Activated CD8-positive, alpha-beta memory T cell treated with anti-CD3 and anti-CD28 coated beads, Interleukin-2, amount 10 ng/mL, durations not matched to agents 7 days and 5 days (primary cell): ENCODE results near the gene TINAG. TPM values are rescaled to one million over a fixed set of nuclear protein-coding genes. Genes with fewer than 3 reads are reported as not detected.
"Not testable (repeated sequence)": the region's sequence is repeated elsewhere in the genome, so short reads cannot be mapped to it uniquely, and the experiment has no call there.

ENCODE experiments used
- ATAC-seq: fragments of 150-1000 bp; cut with Tn5 transposase; one replicate; pipeline ENCODE4 v1.10.0; 2021; ENCODE audit warnings: moderate library complexity
- CTCF ChIA-PET: fragments of 350-600 bp; sonication (Branson Sonifier 250); formaldehyde crosslinking; loops from one replicate; lab custom pipeline; 2021; ENCODE audit warnings: antibody characterized with exemption; lab: Charles Lee
- DNase-seq: peaks from one replicate; pipeline ENCODE4 v3.0.0-alpha.2; 2020
- H3K27ac Mint-ChIP-seq: one replicate; pipeline ENCODE4 v1.8.0; 2021; ENCODE audit warnings: mild to moderate bottlenecking, mixed read lengths
- H3K27me3 Mint-ChIP-seq: one replicate; pipeline ENCODE4 v1.8.0; 2021; ENCODE audit warnings: mixed read lengths
- H3K36me3 Mint-ChIP-seq: one replicate; pipeline ENCODE4 v1.8.0; 2021; ENCODE audit warnings: mild to moderate bottlenecking, mixed read lengths
- H3K4me1 Mint-ChIP-seq: one replicate; pipeline ENCODE4 v1.8.0; 2021; ENCODE audit warnings: mixed read lengths
- H3K4me3 Mint-ChIP-seq: one replicate; pipeline ENCODE4 v1.8.0; 2021; ENCODE audit warnings: mild to moderate bottlenecking, moderate library complexity, mixed read lengths
- H3K9me3 Mint-ChIP-seq: one replicate; pipeline ENCODE4 v1.8.0; 2022; ENCODE audit warnings: low read depth, mixed read lengths
- total RNA-seq, 2 experiments: library from RNA; stranded (reverse); gene quantifications; one replicate each; pipeline ENCODE4 v1.2.3, GENCODE V29; 2021

Gene TINAG
- total RNA-seq, 2 experiments from 2014 or later: not detected

- H3K27ac Mint-ChIP-seq: no peak overlapping the region
- H3K27me3 Mint-ChIP-seq: no peaks in the 10 kb centered on the region
- H3K9me3 Mint-ChIP-seq: peaks cover 3% of the 10 kb centered on the region
- no peak overlapping the region for H3K4me3 Mint-ChIP-seq
- ATAC-seq (no peak), DNase-seq (no peak)
- no peaks in the 10 kb centered on the region for H3K36me3 Mint-ChIP-seq
- no peaks in the 10 kb centered on the region for H3K4me1 Mint-ChIP-seq
- CTCF ChIA-PET: no interaction called here
Measured at GRCh38 chr6:54288474-54288873, 19.8 kb upstream of the TINAG start.

- ATAC-seq (no peak), DNase-seq (no peak)
- Mint-ChIP-seq H3K27me3 (no peaks in the 10 kb centered on the region), H3K9me3 (peaks cover 3% of the 10 kb centered on the region), H3K4me1 (no peaks in the 10 kb centered on the region), H3K27ac (no peak overlapping the region), H3K4me3 (no peak overlapping the region), H3K36me3 (no peaks in the 10 kb centered on the region)
- CTCF ChIA-PET: no interaction called here
Measured at GRCh38 chr6:54289426-54289825, 18.8 kb upstream of the TINAG start.

- Mint-ChIP-seq H3K27me3 (no peaks in the 10 kb centered on the region), H3K27ac (no peak overlapping the region), H3K9me3 (peaks cover 3% of the 10 kb centered on the region), H3K4me3 (no peak overlapping the region), H3K36me3 (no peaks in the 10 kb centered on the region), H3K4me1 (no peaks in the 10 kb centered on the region)
- no peak for DNase-seq
- CTCF ChIA-PET: no interaction called here
- ATAC-seq: no peak
Measured at GRCh38 chr6:54291146-54291545, 17.1 kb upstream of the TINAG start.

- Mint-ChIP-seq H3K9me3 (peaks cover 3% of the 10 kb centered on the region), H3K36me3 (no peaks in the 10 kb centered on the region), H3K27ac (no peak overlapping the region), H3K27me3 (no peaks in the 10 kb centered on the region), H3K4me3 (no peak overlapping the region), H3K4me1 (no peaks in the 10 kb centered on the region)
- CTCF ChIA-PET: no interaction called here
- no peak for ATAC-seq
- DNase-seq: no peak
Measured at GRCh38 chr6:54291738-54292137, 16.5 kb upstream of the TINAG start.

GRCh38 chr6:54294965-54295532, 13.2 kb upstream of the TINAG start:
- H3K4me1 Mint-ChIP-seq: no peaks in the 10 kb centered on the region

GRCh38 chr6:54299542-54300269, 8.5 kb upstream of the TINAG start:
- no peaks in the 10 kb centered on the region for H3K27me3 Mint-ChIP-seq
- DNase-seq (no peak), ATAC-seq (no peak)
- no peaks in the 10 kb centered on the region for H3K36me3 Mint-ChIP-seq
- no peak overlapping the region for H3K27ac Mint-ChIP-seq
- no peak overlapping the region for H3K4me3 Mint-ChIP-seq
- no peaks in the 10 kb centered on the region for H3K4me1 Mint-ChIP-seq
- H3K9me3 Mint-ChIP-seq: peaks cover 4% of the 10 kb centered on the region
- CTCF ChIA-PET: no interaction called here

More at GRCh38 chr6:54294965-54295532, 13.2 kb upstream of the TINAG start:
- Mint-ChIP-seq H3K36me3 (no peaks in the 10 kb centered on the region), H3K27me3 (no peaks in the 10 kb centered on the region), H3K9me3 (peaks cover 3% of the 10 kb centered on the region), H3K27ac (no peak overlapping the region), H3K4me3 (no peak overlapping the region)
- DNase-seq (no peak), ATAC-seq (no peak)
- CTCF ChIA-PET: no interaction called here

GRCh38 chr6:54301770-54302169, 6.5 kb upstream of the TINAG start:
- no peaks in the 10 kb centered on the region for H3K36me3 Mint-ChIP-seq
- H3K4me3 Mint-ChIP-seq: no peak overlapping the region
- DNase-seq: no peak
- CTCF ChIA-PET: no interaction called here
- H3K4me1 Mint-ChIP-seq: no peaks in the 10 kb centered on the region
- H3K27ac Mint-ChIP-seq: no peak overlapping the region
- no peaks in the 10 kb centered on the region for H3K27me3 Mint-ChIP-seq
- ATAC-seq: no peak
- H3K9me3 Mint-ChIP-seq: peaks cover 4% of the 10 kb centered on the region

GRCh38 chr6:54307439-54307910, 766 bp upstream of the TINAG start:
- CTCF ChIA-PET: no interaction called here

GRCh38 chr6:54308986-54309315, 710 bp downstream of the TINAG start:
- ATAC-seq: no peak
- Mint-ChIP-seq H3K9me3 (peaks cover 3% of the 10 kb centered on the region), H3K36me3 (no peaks in the 10 kb centered on the region), H3K27ac (no peak overlapping the region), H3K4me3 (no peak overlapping the region), H3K27me3 (no peaks in the 10 kb centered on the region), H3K4me1 (no peaks in the 10 kb centered on the region)
- CTCF ChIA-PET: no interaction called here
- no peak for DNase-seq

More at GRCh38 chr6:54307439-54307910, 766 bp upstream of the TINAG start:
- Mint-ChIP-seq H3K4me3 (no peak overlapping the region), H3K4me1 (no peaks in the 10 kb centered on the region), H3K36me3 (no peaks in the 10 kb centered on the region), H3K9me3 (peaks cover 3% of the 10 kb centered on the region), H3K27me3 (no peaks in the 10 kb centered on the region), H3K27ac (no peak overlapping the region)
- DNase-seq: no peak
- ATAC-seq: no peak

- no peaks in the 10 kb centered on the region for H3K27me3 Mint-ChIP-seq
- H3K4me3 Mint-ChIP-seq: no peak overlapping the region
- H3K27ac Mint-ChIP-seq: no peak overlapping the region
- DNase-seq (no peak), ATAC-seq (no peak)
- no peaks in the 10 kb centered on the region for H3K36me3 Mint-ChIP-seq
- H3K9me3 Mint-ChIP-seq: peaks cover 3% of the 10 kb centered on the region
- CTCF ChIA-PET: no interaction called here
- no peaks in the 10 kb centered on the region for H3K4me1 Mint-ChIP-seq
Measured at GRCh38 chr6:54310377-54311152, 2.3 kb downstream of the TINAG start.

- CTCF ChIA-PET: no interaction called here
- Mint-ChIP-seq H3K9me3 (peaks cover 3% of the 10 kb centered on the region), H3K36me3 (no peaks in the 10 kb centered on the region), H3K27me3 (no peaks in the 10 kb centered on the region), H3K4me3 (no peak overlapping the region), H3K27ac (no peak overlapping the region), H3K4me1 (no peaks in the 10 kb centered on the region)
- no peak for ATAC-seq
- no peak for DNase-seq
Measured at GRCh38 chr6:54315656-54316055, 7.4 kb downstream of the TINAG start.

- H3K27ac Mint-ChIP-seq: no peak overlapping the region
- H3K27me3 Mint-ChIP-seq: no peaks in the 10 kb centered on the region
- CTCF ChIA-PET: interaction anchor here (0.5 kb wide), 1 partner anchor 11 kb away, joined by 4 read pairs; no protein-coding TSS in a partner anchor
- DNase-seq (no peak), ATAC-seq (no peak)
- no peaks in the 10 kb centered on the region for H3K36me3 Mint-ChIP-seq
- H3K9me3 Mint-ChIP-seq: no peaks in the 10 kb centered on the region
- no peak overlapping the region for H3K4me3 Mint-ChIP-seq
- no peaks in the 10 kb centered on the region for H3K4me1 Mint-ChIP-seq
Measured at GRCh38 chr6:54320871-54321270, 12.6 kb downstream of the TINAG start.

GRCh38 chr6:54327631-54328030, 19.4 kb downstream of the TINAG start:
- Mint-ChIP-seq H3K4me3 (no peak overlapping the region), H3K9me3 (peaks cover 14% of the 10 kb centered on the region), H3K27ac (no peak overlapping the region), H3K27me3 (no peaks in the 10 kb centered on the region), H3K4me1 (no peaks in the 10 kb centered on the region), H3K36me3 (no peaks in the 10 kb centered on the region)
- ATAC-seq (no peak), DNase-seq (no peak)
- CTCF ChIA-PET: no interaction called here

- H3K27ac Mint-ChIP-seq: not testable (repeated sequence)
Measured at GRCh38 chr6:54331571-54331970, 23.3 kb downstream of the TINAG start.

More at GRCh38 chr6:54331571-54331970, 23.3 kb downstream of the TINAG start:
- H3K9me3 Mint-ChIP-seq: peaks cover 16% of the 10 kb centered on the region
- DNase-seq, H3K27me3 Mint-ChIP-seq, CTCF ChIA-PET, H3K4me3 Mint-ChIP-seq, ATAC-seq, H3K4me1 Mint-ChIP-seq, H3K36me3 Mint-ChIP-seq: not testable (repeated sequence)
